Karpas-422 (cell line): ENCODE results near the gene NLRP10. TPM values are rescaled to one million over a fixed set of nuclear protein-coding genes. Genes with fewer than 3 reads are reported as not detected.

ENCODE experiments used
- small RNA-seq: library from RNA; depleted of rRNA; stranded (forward); fragments of <200 nt; gene quantifications from one replicate; pipeline ENCODE3, GENCODE V24; 2014
- total RNA-seq: library from RNA; depleted of rRNA; stranded (reverse); fragments of >200 nt; shearing (Covaris generic); gene quantifications from 2 replicates; pipeline ENCODE4 v1.2.3, GENCODE V29; 2014; ENCODE audit warnings: low replicate concordance; rRNA removed

Gene NLRP10
- total RNA-seq, 1 experiment from 2014 or later, result not detected

Small RNA genes within 50 kb of the gene (small RNA-seq; reads per million reads assigned to genes)
- not detected for gene COX6CP5

Other genes starting within 250 kb of the NLRP10 start
- not detected in 2 replicates for gene OR5P2, start 168.5 kb downstream of the NLRP10 start, total RNA-seq
- gene OR5P3, start 134.6 kb downstream of the NLRP10 start, total RNA-seq, result not detected in 2 replicates
- gene OR10A6, start 34.2 kb downstream of the NLRP10 start, total RNA-seq, result not detected in 2 replicates
- not detected in 2 replicates for gene OR10A3, start 23.7 kb downstream of the NLRP10 start, total RNA-seq
- gene EIF3F, start 21.9 kb upstream of the NLRP10 start, total RNA-seq, result 374 and 767 TPM in 2 replicates
- not detected in 2 replicates for gene TUB, start 115.8 kb upstream of the NLRP10 start, total RNA-seq
- not detected in 2 replicates for gene RIC3, start 203.6 kb upstream of the NLRP10 start, total RNA-seq